ENCODE results near the gene CLRN1.

- TF ChIP-seq GATA3 (IDR thresholded peaks at IDR 0.05; ENCODE audit: low read depth, low read length) (no peak), GATA2 (IDR thresholded peaks at IDR 0.05; ENCODE audit: low read depth, low read length) (no peak)
Observed at GRCh38 chr3:151014501-151015018, 42.0 kb upstream of the CLRN1 start.

All from SH-SY5Y (cell line).